ENCODE measurements around the gene C1orf210.

C1orf210 gene

GRCh38 chr1:43272576-43273571, 12.5 kb downstream of the C1orf210 start:
- no peak for DNase-seq

DNA sequence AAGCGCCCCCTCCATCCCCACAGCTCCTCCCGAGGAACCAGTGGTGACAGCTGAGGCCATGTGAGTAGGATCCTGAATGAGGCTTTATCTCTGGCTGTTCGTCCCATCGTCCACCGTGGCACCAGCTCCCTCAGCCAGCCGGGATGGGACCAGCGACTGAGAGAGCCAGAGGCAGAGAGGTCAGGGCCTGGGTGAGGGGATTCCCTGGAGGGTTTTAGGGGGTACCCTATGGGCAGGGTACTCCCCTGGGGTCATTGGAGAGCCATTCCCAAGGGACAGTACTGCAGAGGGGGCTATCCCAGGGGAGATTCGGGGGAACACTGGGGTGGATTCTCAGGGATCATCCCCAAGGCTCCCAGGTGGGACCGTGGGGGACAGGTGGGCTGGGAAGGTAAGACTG, 13.2 kb downstream of the C1orf210 start:
- DNase-seq, result no peak

GRCh38 chr1:43271186-43272118, 13.9 kb downstream of the C1orf210 start:
- no peak for DNase-seq

GRCh38 chr1:43270421-43271095, 14.8 kb downstream of the C1orf210 start:
- no peak for DNase-seq

GRCh38 chr1:43269627-43270375, 15.6 kb downstream of the C1orf210 start, which contains the start of gene TMEM125:
Gene TMEM125, plus strand, starts transcription at chr1:43269983. Its CDS starts 2,740 bp downstream, at chr1:43272723.
- no peak for DNase-seq

- no peak for DNase-seq
These were observed 17.5 kb downstream of the C1orf210 start for GRCh38 chr1:43267818-43268425.

DNA sequence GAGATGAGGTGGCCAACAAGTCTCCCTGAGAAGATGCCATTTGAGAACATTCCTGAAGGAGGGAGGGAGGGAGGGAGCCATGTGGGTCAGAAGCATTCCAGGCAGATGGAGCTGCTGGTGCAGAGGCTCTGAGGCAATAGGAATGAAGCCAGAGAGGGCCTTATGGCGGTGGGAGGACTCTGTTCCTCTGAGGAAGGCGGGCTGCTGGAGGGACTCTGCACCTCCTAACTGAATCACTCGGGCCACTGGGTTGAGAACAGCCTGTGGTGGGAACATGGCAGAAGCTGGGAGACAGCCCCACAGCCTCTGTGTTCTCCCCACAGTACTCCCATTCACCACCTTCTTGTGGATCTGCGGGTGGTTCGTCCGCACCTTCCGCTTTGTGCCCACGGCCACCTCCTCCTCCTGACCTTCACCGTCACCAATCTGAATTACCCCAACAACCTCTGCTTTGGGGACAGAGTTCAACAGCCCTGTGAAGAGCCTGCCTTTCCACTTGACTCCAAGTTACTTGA, 18.0 kb downstream of the C1orf210 start:
- DNase-seq, result no peak

- DNase-seq, result no peak
These were observed 18.5 kb downstream of the C1orf210 start for GRCh38 chr1:43266881-43267280.

DNA sequence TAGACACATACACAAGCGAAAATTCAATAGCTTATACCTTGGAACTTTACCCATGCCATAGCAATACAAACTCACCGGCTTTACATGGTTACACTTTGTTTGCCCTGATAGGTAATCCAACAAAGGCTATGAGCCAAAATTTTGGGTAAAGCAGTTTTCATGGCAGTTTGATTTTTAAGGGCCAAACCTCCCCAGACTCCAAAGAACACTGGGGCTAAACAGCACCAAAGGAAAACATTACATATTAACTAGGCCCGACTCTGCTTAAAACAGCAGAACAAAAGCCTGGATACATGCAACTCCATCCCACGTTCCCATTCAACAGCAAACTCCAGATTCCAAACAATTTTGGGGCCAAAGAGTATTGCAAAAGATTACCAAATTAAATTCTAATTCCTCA, 19.9 kb downstream of the C1orf210 start:
- no peak for DNase-seq

- DNase-seq, result no peak
These were observed 27.0 kb downstream of the C1orf210 start for GRCh38 chr1:43258370-43258769.

DNA sequence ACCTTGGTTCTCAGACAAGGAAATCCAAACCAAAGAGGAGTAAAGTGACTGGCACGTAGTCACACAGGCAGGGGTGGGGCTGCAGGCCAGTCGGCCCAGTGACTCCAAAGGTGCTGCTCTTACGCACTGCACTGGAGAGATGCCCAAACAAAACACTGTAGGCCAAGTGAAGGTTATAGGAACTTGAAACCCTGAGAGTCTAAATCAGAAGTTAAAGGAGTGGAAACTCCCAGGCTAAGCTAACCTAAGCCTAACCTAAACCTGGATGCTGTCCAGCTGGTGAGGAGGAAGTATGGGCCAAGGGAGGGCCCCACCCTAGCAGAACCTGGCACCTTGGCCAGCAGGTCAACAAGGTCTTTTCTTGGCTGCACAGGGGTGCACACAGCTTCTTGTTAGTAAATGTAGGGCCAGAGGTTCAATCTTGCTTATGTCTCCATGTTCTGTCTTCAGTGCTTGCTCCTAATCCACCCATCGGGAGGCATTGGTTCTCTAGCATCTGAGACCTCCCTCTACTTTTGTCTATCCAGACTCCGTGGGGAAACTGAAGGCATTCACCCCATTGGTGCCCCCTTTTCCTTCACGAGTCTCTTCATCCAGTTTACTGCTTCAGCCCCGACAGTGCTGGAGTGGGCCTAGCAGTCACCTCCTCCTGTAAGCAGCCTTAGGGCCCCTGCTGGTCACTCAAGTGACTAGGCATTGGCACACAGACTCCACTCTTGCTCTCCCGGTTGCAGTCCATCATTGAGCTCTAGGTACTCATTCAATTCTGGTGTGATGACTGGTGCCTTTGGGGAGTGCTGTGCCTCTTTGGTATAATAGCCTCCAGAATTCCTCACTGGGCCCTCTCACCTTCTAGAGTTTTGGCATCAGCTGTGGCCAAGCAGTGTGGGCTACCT, 28.5 kb downstream of the C1orf210 start:
- DNase-seq, result no peak

DNA sequence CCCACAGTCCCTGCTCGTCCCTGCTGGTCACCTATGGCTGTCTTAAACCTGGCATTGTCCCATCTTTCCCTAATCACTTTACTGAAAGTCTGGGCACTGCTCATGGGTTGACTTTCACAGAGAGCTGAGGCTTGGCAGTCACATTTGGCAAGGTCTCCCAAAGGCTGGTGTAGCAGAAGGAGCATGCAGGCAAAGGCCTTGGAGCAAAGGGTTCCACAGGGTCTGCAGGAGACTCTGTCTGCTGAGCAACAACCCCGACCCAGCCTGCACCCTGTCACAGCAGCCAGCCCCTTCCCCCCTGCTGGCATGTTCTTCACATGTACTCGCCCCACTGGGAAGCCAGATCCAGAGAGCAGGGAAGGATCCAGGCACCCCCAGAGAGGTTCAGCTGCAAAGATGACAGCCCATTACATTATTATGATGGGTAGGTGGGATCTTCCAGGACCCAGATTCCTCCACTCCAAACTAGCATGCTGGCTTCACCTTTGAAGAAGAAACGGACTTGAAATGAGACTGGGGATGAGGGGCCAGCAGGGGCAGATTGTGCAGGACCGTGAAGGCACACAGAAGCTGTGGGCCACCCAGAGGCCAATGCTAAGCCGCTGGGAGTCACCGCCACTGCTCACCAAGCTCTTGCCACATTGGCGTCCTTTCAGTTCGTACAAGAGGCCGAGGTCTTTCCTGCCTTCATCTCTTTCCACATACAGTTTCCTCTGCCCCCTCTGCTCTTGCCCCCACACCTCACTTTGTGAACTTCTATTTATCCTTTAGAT, 29.8 kb downstream of the C1orf210 start:
- DNase-seq, result no peak

DNA sequence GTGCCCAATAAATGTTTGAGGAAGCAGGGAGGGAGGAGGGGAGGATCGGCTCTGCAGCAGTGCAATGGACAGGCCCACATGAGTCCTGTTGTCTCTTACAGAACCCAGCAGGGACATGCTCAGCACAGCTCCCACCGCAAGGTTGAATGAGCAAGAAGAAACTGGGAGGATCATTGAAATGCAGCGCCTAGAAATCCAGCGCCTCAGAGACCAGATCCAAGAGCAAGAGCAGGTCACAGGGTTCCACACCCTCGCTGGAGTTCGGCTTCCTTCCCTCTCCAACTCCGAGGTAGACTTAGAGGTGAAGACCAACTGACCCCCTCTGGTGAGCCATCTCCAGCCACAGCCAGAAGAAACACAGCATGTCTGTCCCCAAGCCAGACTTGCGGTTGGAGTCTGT, 31.5 kb downstream of the C1orf210 start:
- DNase-seq, result no peak

- no peak for DNase-seq
These were observed 32.2 kb downstream of the C1orf210 start for GRCh38 chr1:43253173-43253572.

DNA sequence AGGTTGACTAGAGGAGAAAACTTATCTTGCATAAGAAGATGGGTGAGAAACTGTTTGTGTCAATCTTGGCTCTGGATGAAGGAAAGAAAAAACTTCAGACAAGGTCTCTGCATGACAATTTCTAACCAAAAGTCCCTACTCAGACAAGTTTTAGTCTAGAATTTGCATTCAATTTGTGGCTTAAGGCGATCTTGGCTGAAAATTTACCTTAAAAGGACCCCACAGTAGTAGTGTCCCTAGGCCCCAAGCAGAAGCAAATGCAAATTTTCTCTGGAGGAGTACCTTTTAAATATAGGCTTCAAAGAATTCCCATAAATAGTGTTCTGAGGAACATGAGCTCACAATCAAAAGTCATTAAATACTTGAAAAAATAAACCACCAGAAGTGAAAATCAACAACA, 33.2 kb downstream of the C1orf210 start:
- no peak for DNase-seq

DNA sequence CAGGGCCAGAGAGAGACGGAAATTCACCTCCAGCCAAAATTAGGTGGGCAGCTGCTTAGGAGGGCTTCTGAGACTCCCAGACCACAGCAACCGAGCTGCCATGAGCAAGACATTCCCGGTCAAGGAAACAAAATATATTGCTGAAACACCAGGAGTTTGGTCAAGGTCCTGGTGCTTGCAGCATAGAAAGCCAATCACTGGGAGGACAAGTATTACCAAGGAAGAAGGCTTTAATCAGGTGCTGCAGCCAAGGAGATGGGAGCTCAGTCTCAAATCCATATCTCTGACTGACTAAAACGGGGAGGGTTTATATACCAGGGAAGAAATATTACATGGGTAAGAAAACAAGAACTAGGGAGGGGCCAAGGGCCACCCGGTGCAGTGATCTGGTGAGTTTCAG, 34.4 kb downstream of the C1orf210 start:
- no peak for DNase-seq

GRCh38 chr1:43250351-43250761, 35.0 kb downstream of the C1orf210 start:
- no peak for DNase-seq

GRCh38 chr1:43247256-43247921, 38.0 kb downstream of the C1orf210 start:
- no peak for DNase-seq
